HAP-1 (cell line): ENCODE results near the gene TWSG1.
"Not testable (repeated sequence)": the region's sequence is repeated elsewhere in the genome, so short reads cannot be mapped to it uniquely, and the experiment has no call there.

ENCODE experiments used
- DNase-seq, 2 experiments: peaks; one replicate each; pipeline ENCODE4 v3.0.0-alpha.2; 2016 to 2020; ENCODE audit warnings: low spot score in 2 of 2
- H3K27me3 ChIP-seq: fragments of 250-450 bp; sonication (Bioruptor Pico); 2 replicates; pipeline ENCODE4 v1.5.1; 2020; ENCODE audit warnings: low read depth, mild to moderate bottlenecking, moderate library complexity
- H3K36me3 ChIP-seq: fragments of 250-450 bp; sonication (Bioruptor Pico); replicated peaks from 2 replicates; pipeline ENCODE4 v1.5.1; 2020; ENCODE audit warnings: mild to moderate bottlenecking
- H3K4me1 ChIP-seq: fragments of 250-450 bp; sonication (Bioruptor Pico); 2 replicates; pipeline ENCODE4 v1.5.1; 2020; ENCODE audit warnings: mild to moderate bottlenecking
- H3K4me3 ChIP-seq: fragments of 250-450 bp; sonication (Bioruptor Pico); 2 replicates; pipeline ENCODE4 v1.5.1; 2020; ENCODE audit warnings: mild to moderate bottlenecking, moderate library complexity
- H3K9me3 ChIP-seq: fragments of 250-450 bp; sonication (Bioruptor Pico); 2 replicates; pipeline ENCODE4 v1.5.1; 2020; ENCODE audit warnings: mild to moderate bottlenecking, moderate library complexity
- in situ Hi-C: fragments of 300-500 bp; cut with MboI; formaldehyde crosslinking; loops from 3 replicates; pipeline ENCODE4 v1.14.3; 2020; ENCODE audit warnings: low sequenced_read_pairs, inconsistent platforms, mixed read lengths

The TWSG1 gene

GRCh38 chr18:9348079-9348671 lies 13.6 kb downstream of the TWSG1 start:
- DNase-seq: no peak

GRCh38 chr18:9348766-9349165 lies 14.2 kb downstream of the TWSG1 start:
- H3K4me1 ChIP-seq: no peaks in the 10 kb centered on the region
- H3K4me3 ChIP-seq: no peak overlapping the region
- H3K9me3 ChIP-seq: no peaks in the 10 kb centered on the region; the same call in 1 of the 2 replicates
- H3K36me3 ChIP-seq: no peaks in the 10 kb centered on the region
- no peak for DNase-seq
- in situ Hi-C loops: no loop called here
- no peaks in the 10 kb centered on the region for H3K27me3 ChIP-seq

More at GRCh38 chr18:9348079-9348671, 13.6 kb downstream of the TWSG1 start:
- no peaks in the 10 kb centered on the region for H3K27me3 ChIP-seq
- no peaks in the 10 kb centered on the region for H3K4me1 ChIP-seq
- peaks cover 3% of the 10 kb centered on the region; the same call in 1 of the 2 replicates for H3K36me3 ChIP-seq
- H3K4me3 ChIP-seq: no peak overlapping the region
- in situ Hi-C loops: no loop called here
- H3K9me3 ChIP-seq: no peaks in the 10 kb centered on the region; the same call in 1 of the 2 replicates

GRCh38 chr18:9353596-9353995 lies 19.0 kb downstream of the TWSG1 start:
- no peak for DNase-seq
- Histone ChIP-seq H3K4me1 (no peaks in the 10 kb centered on the region), H3K4me3 (no peak overlapping the region), H3K27me3 (no peaks in the 10 kb centered on the region), H3K9me3 (no peaks in the 10 kb centered on the region), H3K36me3 (no peaks in the 10 kb centered on the region)
- in situ Hi-C loops: no loop called here

GRCh38 chr18:9354256-9354655 lies 19.7 kb downstream of the TWSG1 start:
- no peaks in the 10 kb centered on the region for H3K9me3 ChIP-seq
- no peak for DNase-seq

DNA sequence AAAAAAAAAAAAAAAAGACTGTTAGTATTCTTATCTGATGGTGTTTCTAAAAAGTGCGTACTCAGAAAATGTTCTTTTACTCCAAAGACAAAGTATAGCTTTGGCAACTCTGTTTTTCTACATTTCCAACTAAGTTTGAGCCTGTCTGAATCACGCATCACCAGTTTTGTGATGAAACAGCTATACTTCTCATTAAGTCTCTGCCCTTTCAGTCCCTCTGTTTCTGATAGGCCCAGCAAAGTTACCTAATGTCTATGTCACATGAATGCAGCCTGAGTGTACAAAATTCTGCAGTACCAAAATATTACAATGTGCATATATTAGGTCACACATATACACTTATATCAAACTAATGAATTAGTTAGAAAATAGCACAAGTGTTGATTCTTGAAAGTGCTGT lies 22.4 kb downstream of the TWSG1 start:
- in situ Hi-C loops: no loop called here
- no peak overlapping the region for H3K4me3 ChIP-seq
- no peaks in the 10 kb centered on the region for H3K4me1 ChIP-seq
- no peaks in the 10 kb centered on the region for H3K27me3 ChIP-seq
- DNase-seq: no peak
- H3K36me3 ChIP-seq: no peaks in the 10 kb centered on the region
- H3K9me3 ChIP-seq: no peaks in the 10 kb centered on the region

More at GRCh38 chr18:9354256-9354655, 19.7 kb downstream of the TWSG1 start:
- Histone ChIP-seq H3K4me1 (no peaks in the 10 kb centered on the region), H3K27me3 (no peaks in the 10 kb centered on the region), H3K36me3 (no peaks in the 10 kb centered on the region), H3K4me3 (no peak overlapping the region)
- in situ Hi-C loops: no loop called here

GRCh38 chr18:9359796-9360195 lies 25.2 kb downstream of the TWSG1 start:
- in situ Hi-C loops: no loop called here
- no peaks in the 10 kb centered on the region for H3K27me3 ChIP-seq
- DNase-seq: no peak

DNA sequence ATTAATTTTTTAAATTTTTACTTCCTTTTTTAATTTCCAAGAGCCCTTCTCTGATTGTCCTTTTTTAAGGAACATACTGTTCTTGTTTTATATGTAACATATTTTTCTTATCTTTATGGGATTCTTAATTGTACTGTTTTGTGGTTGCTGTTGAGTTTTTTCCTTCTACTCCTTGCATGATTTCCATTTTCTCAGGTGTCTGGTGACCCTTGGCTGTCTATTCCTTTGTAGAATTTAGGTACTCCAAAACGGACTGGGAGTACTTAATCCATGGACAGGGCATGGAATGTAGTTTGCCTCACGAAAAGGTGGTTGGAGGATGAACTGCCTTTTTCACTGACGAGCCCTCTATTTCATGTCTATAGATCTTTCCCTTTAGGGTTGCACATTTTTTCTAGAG lies 26.6 kb downstream of the TWSG1 start:
- no peak overlapping the region for H3K4me3 ChIP-seq
- peaks cover 7% of the 10 kb centered on the region for H3K4me1 ChIP-seq
- in situ Hi-C loops: no loop called here
- no peaks in the 10 kb centered on the region for H3K9me3 ChIP-seq
- no peak for DNase-seq
- H3K36me3 ChIP-seq: no peaks in the 10 kb centered on the region
- no peaks in the 10 kb centered on the region for H3K27me3 ChIP-seq

More at GRCh38 chr18:9359796-9360195, 25.2 kb downstream of the TWSG1 start:
- no peaks in the 10 kb centered on the region for H3K36me3 ChIP-seq
- no peaks in the 10 kb centered on the region for H3K9me3 ChIP-seq
- H3K4me1 ChIP-seq: peaks cover 3% of the 10 kb centered on the region; the same call in 1 of the 2 replicates
- H3K4me3 ChIP-seq: no peak overlapping the region

- no peak for DNase-seq
- Histone ChIP-seq H3K36me3 (no peaks in the 10 kb centered on the region; the same call in 1 of the 2 replicates), H3K9me3 (no peaks in the 10 kb centered on the region), H3K4me1 (peaks cover 10% of the 10 kb centered on the region), H3K27me3 (no peaks in the 10 kb centered on the region), H3K4me3 (no peak overlapping the region)
- in situ Hi-C loops: no loop called here
Measured at GRCh38 chr18:9362869-9363268, 28.3 kb downstream of the TWSG1 start.

- H3K9me3 ChIP-seq: no peaks in the 10 kb centered on the region
- H3K4me1 ChIP-seq: peaks cover 10% of the 10 kb centered on the region
- DNase-seq: peak; percentile 16 to 59
- no peaks in the 10 kb centered on the region for H3K27me3 ChIP-seq
- in situ Hi-C loops: no loop called here
- no peak overlapping the region for H3K4me3 ChIP-seq
- no peaks in the 10 kb centered on the region; the same call in 1 of the 2 replicates for H3K36me3 ChIP-seq
Measured at GRCh38 chr18:9364242-9364641, 29.7 kb downstream of the TWSG1 start.

DNA sequence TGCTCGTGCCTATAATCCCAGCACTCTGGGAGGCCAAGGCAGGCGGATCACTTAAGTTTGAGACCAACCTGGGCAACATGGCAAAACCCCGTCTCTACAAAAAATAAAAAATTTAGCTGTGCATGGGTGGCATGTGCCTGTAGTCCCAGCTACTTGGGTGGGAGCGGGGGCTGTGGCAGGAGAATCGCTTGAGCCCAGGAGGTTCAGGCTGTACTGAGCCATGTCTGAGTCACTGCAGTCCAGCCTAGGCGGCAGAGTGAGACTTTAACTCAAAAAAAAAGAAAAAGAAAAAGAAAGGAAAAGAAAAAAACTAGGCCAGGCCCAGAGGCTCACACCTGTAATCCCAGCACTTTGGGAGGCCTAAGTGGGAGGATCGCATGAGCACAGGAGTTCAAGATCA lies 30.8 kb downstream of the TWSG1 start:
- Histone ChIP-seq H3K4me3 (no peak overlapping the region), H3K27me3 (no peaks in the 10 kb centered on the region), H3K9me3 (no peaks in the 10 kb centered on the region), H3K36me3 (no peaks in the 10 kb centered on the region; the same call in 1 of the 2 replicates), H3K4me1 (peaks cover 10% of the 10 kb centered on the region)
- no peak for DNase-seq
- in situ Hi-C loops: no loop called here

GRCh38 chr18:9366126-9366714 lies 31.6 kb downstream of the TWSG1 start:
- Histone ChIP-seq H3K27me3 (no peaks in the 10 kb centered on the region), H3K4me1 (peaks cover 10% of the 10 kb centered on the region), H3K9me3 (no peaks in the 10 kb centered on the region), H3K36me3 (no peaks in the 10 kb centered on the region; the same call in 1 of the 2 replicates), H3K4me3 (no peak overlapping the region)
- peak; percentile 43 to 62 for DNase-seq
- in situ Hi-C loops: no loop called here

GRCh38 chr18:9373254-9373653 lies 38.7 kb downstream of the TWSG1 start:
- in situ Hi-C loops, DNase-seq, H3K9me3 ChIP-seq, H3K36me3 ChIP-seq, H3K4me3 ChIP-seq, H3K27me3 ChIP-seq, H3K4me1 ChIP-seq: not testable (repeated sequence)

DNA sequence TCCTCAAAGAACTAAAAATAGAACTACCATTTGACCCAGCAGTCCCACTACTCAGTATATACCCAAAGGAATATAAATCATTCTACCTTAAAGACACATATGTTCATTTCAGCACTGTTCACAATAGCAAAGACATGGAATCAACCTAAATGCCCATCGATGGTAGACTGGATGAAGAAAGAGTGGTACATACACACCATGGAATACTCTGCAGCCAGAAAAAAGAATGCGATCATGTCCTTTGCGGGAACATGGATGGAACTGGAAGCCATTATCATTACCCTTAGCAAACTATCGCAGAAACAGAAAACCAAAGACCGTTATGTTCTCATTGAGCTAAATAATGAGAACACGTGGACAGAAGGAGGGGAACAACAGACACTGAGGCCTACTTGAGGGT lies 44.5 kb downstream of the TWSG1 start:
- Histone ChIP-seq H3K4me1 (peaks cover 19% of the 10 kb centered on the region), H3K27me3 (no peaks in the 10 kb centered on the region), H3K36me3 (no peaks in the 10 kb centered on the region), H3K4me3 (no peak overlapping the region), H3K9me3 (no peaks in the 10 kb centered on the region)
- in situ Hi-C loops: no loop called here
- no peak for DNase-seq

DNA sequence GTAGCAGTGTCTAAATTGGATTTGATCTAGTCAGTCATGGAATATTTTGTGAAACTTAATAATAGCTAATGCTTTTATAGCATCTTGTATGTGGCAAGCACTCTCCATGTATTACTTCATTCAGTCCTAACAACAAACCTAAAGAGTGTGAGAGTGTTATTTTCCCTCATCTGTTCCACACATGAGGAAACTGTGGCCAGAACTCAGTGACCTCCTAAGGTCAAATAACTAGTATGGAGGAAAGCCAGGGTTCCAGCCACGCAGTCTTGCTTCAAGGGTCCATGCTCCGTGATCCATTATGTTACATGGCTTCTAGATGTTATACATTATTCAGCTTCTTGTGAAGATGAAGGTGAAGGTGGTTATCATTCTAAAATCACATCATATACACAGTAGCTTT lies 45.5 kb downstream of the TWSG1 start:
- DNase-seq: no peak
- Histone ChIP-seq H3K4me1 (peaks cover 19% of the 10 kb centered on the region), H3K27me3 (no peaks in the 10 kb centered on the region), H3K9me3 (no peaks in the 10 kb centered on the region), H3K4me3 (no peak overlapping the region), H3K36me3 (no peaks in the 10 kb centered on the region)
- in situ Hi-C loops: no loop called here
